H1 (cell line): ENCODE measurements around the gene HHAT.

Source experiments
- POLR2A ChIP-seq, 2 experiments: IDR thresholded peaks; 1 replicate in 1 of 2; 2 replicates in 1 of 2; pipeline ENCODE4 v1.6.1; 2011; ENCODE audit warnings: low read depth in 2 of 2, low read length in 2 of 2, mild to moderate bottlenecking in 2 of 2; ENCODE audit errors: control extremely low read depth in 1 of 2
- RAD21 ChIP-seq, 2 experiments: IDR thresholded peaks in 1 of 2; conservative IDR thresholded peaks in 1 of 2; 2 replicates each; pipeline ENCODE4 v1.6.1; 2011; ENCODE audit warnings: low read depth in 2 of 2, low read length in 2 of 2, improper control_type of control experiment in 1 of 2, inconsistent platforms in 1 of 2, mild to moderate bottlenecking in 1 of 2, moderate library complexity in 1 of 2
- RBBP5 ChIP-seq: IDR thresholded peaks from 2 replicates; pipeline ENCODE4 v1.7.1; 2012; ENCODE audit warnings: low read depth, mild to moderate bottlenecking, inconsistent platforms, low read length, moderate library complexity, borderline replicate concordance
- SRF ChIP-seq: IDR thresholded peaks from 2 replicates; pipeline ENCODE4 v1.6.1; 2011; ENCODE audit warnings: mild to moderate bottlenecking, low read depth, low read length, moderate library complexity
- TF ChIP-seq, protein P1 (sequence below), 3 experiments: IDR thresholded peaks; 1 replicate in 2 of 3; 2 replicates in 1 of 3; pipeline versions ENCODE4 v1.5.1 to v1.6.1; 2011; ENCODE audit warnings: low read length in 3 of 3, mild to moderate bottlenecking in 3 of 3, inconsistent platforms in 2 of 3, low read depth in 1 of 3, moderate library complexity in 1 of 3; ENCODE audit not compliant: insufficient read depth in 1 of 3; ENCODE audit errors: control extremely low read depth in 1 of 3

DNA sequence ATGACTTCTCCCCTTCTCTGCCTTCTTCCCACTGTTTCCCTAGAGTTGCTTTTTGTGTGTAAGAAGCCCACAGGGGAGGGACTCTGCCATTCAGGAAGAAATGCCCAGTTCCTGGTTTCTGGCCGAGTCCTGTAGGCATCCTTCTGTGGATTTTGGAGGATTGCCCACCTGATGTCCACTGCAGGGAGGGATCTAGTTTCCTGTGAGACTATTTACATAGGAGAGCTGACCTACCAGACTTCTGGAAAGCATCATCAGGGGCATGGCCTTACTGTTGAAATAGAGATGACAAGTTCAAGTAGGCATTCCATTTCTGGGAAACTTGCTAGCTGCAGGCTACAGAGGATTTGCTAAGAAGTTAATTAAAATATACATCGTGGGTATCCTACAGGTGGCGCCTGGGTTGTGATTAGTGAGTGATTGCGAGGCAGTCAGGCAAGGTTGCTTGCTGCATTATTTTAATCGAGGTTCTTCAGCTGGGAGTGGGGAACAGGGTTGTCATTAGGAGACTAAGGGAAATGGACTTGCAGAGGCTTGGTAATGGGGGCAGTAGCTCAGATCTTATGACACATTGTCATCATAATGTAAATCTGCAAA lies 148.7 kb downstream of the HHAT start:
- no peak for TF ChIP-seq RBBP5
- TF ChIP-seq, protein P1, sequence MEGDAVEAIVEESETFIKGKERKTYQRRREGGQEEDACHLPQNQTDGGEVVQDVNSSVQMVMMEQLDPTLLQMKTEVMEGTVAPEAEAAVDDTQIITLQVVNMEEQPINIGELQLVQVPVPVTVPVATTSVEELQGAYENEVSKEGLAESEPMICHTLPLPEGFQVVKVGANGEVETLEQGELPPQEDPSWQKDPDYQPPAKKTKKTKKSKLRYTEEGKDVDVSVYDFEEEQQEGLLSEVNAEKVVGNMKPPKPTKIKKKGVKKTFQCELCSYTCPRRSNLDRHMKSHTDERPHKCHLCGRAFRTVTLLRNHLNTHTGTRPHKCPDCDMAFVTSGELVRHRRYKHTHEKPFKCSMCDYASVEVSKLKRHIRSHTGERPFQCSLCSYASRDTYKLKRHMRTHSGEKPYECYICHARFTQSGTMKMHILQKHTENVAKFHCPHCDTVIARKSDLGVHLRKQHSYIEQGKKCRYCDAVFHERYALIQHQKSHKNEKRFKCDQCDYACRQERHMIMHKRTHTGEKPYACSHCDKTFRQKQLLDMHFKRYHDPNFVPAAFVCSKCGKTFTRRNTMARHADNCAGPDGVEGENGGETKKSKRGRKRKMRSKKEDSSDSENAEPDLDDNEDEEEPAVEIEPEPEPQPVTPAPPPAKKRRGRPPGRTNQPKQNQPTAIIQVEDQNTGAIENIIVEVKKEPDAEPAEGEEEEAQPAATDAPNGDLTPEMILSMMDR (IDR thresholded peaks at IDR 0.05; ENCODE audit: control extremely low read depth in 1 of 3, insufficient read depth in 1 of 3, low read depth in 1 of 3, low read length in 3 of 3) = no peak
- TF ChIP-seq SRF = no peak
- no peak for TF ChIP-seq POLR2A (IDR thresholded peaks at IDR 0.05; ENCODE audit: control extremely low read depth in 1 of 2, low read depth in 2 of 2, low read length in 2 of 2)
- TF ChIP-seq RAD21 (IDR thresholded peaks at IDR 0.05 in 1 of 2, conservative IDR thresholded peaks at IDR 0.05 in 1 of 2; ENCODE audit: low read depth in 2 of 2, low read length in 2 of 2) = no peak
